Liver (tissue), 3 donors: Measurements from ENCODE around the gene SYS1.

Experiments
- EGR1 ChIP-seq, 2 donors: IDR thresholded peaks; 2 replicates each; pipeline ENCODE4 v1.6.1; 2016 to 2018; ENCODE audit warnings: antibody characterized with exemption in 2 of 2, low read depth in 2 of 2
- GABPA ChIP-seq, 2 donors: IDR thresholded peaks in 1 of 2; conservative IDR thresholded peaks in 1 of 2; 2 replicates each; pipeline ENCODE4 v1.6.1; 2016; ENCODE audit warnings: antibody characterized with exemption in 2 of 2, mild to moderate bottlenecking in 1 of 2, moderate library complexity in 1 of 2
- RAD21 ChIP-seq, 2 donors: IDR thresholded peaks; 2 replicates each; pipeline ENCODE4 v1.6.1; 2016; ENCODE audit warnings: antibody characterized with exemption in 2 of 2, mild to moderate bottlenecking in 2 of 2
- SP1 ChIP-seq: IDR thresholded peaks from 2 replicates; pipeline ENCODE4 v1.6.1; 2018; ENCODE audit warnings: antibody characterized with exemption, mild to moderate bottlenecking
- TAF1 ChIP-seq: conservative IDR thresholded peaks from 2 replicates; pipeline ENCODE4 v1.6.1; 2016; ENCODE audit warnings: antibody characterized with exemption, mild to moderate bottlenecking
- YY1 ChIP-seq: IDR thresholded peaks from 2 replicates; pipeline ENCODE4 v1.6.1; 2016; ENCODE audit warnings: antibody characterized with exemption, mild to moderate bottlenecking
- TF ChIP-seq, protein P1 (sequence below): IDR thresholded peaks from 2 replicates; pipeline ENCODE4 v1.6.1; 2016; ENCODE audit warnings: antibody characterized with exemption
- TF ChIP-seq, protein P2 (sequence below): fragments of 150-350 bp; IDR thresholded peaks from 2 replicates; pipeline ENCODE4 v1.5.1; 2017; ENCODE audit warnings: improper control_type of control experiment, low read depth, low read length; ENCODE audit not compliant: missing input control
- TF ChIP-seq, protein P3 (sequence below): IDR thresholded peaks from 2 replicates; pipeline ENCODE4 v1.6.1; 2016; ENCODE audit warnings: antibody characterized with exemption, mild to moderate bottlenecking
- TF ChIP-seq, protein P4 (sequence below): IDR thresholded peaks from 2 replicates; pipeline ENCODE4 v1.6.1; 2016; ENCODE audit warnings: antibody characterized with exemption
- donor health status: healthy.
- donor health status: healthy.

DNA sequence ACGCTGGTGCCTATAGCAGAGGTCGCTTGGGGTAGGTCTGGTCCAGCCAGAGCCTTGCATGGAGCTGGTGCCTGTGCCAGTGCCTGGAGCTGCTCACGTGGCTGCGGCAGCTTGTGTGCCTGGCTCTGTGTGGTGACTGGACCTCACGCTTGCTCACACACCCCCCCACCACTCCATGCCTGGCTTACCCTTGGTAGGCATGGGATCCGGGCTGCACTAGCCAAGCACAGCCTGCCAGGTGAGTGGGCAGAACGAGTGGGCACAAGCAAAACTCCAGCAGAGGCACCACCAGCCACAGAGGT is 32.1 kb downstream of the SYS1 start:
- TF ChIP-seq, protein P1, sequence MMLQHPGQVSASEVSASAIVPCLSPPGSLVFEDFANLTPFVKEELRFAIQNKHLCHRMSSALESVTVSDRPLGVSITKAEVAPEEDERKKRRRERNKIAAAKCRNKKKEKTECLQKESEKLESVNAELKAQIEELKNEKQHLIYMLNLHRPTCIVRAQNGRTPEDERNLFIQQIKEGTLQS = no peak
- TF ChIP-seq, protein P2, sequence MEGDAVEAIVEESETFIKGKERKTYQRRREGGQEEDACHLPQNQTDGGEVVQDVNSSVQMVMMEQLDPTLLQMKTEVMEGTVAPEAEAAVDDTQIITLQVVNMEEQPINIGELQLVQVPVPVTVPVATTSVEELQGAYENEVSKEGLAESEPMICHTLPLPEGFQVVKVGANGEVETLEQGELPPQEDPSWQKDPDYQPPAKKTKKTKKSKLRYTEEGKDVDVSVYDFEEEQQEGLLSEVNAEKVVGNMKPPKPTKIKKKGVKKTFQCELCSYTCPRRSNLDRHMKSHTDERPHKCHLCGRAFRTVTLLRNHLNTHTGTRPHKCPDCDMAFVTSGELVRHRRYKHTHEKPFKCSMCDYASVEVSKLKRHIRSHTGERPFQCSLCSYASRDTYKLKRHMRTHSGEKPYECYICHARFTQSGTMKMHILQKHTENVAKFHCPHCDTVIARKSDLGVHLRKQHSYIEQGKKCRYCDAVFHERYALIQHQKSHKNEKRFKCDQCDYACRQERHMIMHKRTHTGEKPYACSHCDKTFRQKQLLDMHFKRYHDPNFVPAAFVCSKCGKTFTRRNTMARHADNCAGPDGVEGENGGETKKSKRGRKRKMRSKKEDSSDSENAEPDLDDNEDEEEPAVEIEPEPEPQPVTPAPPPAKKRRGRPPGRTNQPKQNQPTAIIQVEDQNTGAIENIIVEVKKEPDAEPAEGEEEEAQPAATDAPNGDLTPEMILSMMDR = no peak
- TF ChIP-seq TAF1 (no peak), YY1 (no peak), EGR1 (IDR thresholded peaks at IDR 0.05; ENCODE audit: low read depth in 2 of 2) (no peak), RAD21 (IDR thresholded peaks at IDR 0.05) (no peak), SP1 (no peak), GABPA (IDR thresholded peaks at IDR 0.05 in 1 of 2, conservative IDR thresholded peaks at IDR 0.05 in 1 of 2) (no peak)
- TF ChIP-seq, protein P3, sequence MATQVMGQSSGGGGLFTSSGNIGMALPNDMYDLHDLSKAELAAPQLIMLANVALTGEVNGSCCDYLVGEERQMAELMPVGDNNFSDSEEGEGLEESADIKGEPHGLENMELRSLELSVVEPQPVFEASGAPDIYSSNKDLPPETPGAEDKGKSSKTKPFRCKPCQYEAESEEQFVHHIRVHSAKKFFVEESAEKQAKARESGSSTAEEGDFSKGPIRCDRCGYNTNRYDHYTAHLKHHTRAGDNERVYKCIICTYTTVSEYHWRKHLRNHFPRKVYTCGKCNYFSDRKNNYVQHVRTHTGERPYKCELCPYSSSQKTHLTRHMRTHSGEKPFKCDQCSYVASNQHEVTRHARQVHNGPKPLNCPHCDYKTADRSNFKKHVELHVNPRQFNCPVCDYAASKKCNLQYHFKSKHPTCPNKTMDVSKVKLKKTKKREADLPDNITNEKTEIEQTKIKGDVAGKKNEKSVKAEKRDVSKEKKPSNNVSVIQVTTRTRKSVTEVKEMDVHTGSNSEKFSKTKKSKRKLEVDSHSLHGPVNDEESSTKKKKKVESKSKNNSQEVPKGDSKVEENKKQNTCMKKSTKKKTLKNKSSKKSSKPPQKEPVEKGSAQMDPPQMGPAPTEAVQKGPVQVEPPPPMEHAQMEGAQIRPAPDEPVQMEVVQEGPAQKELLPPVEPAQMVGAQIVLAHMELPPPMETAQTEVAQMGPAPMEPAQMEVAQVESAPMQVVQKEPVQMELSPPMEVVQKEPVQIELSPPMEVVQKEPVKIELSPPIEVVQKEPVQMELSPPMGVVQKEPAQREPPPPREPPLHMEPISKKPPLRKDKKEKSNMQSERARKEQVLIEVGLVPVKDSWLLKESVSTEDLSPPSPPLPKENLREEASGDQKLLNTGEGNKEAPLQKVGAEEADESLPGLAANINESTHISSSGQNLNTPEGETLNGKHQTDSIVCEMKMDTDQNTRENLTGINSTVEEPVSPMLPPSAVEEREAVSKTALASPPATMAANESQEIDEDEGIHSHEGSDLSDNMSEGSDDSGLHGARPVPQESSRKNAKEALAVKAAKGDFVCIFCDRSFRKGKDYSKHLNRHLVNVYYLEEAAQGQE = no peak
- TF ChIP-seq, protein P4, sequence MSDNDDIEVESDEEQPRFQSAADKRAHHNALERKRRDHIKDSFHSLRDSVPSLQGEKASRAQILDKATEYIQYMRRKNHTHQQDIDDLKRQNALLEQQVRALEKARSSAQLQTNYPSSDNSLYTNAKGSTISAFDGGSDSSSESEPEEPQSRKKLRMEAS = no peak
